Liver (tissue), 3 donors: Measurements from ENCODE around the gene IWS1.

ENCODE experiments used
- EGR1 ChIP-seq, 2 donors: IDR thresholded peaks; 2 replicates each; pipeline ENCODE4 v1.6.1; 2016 to 2018; ENCODE audit warnings: antibody characterized with exemption in 2 of 2, low read depth in 2 of 2
- FOXA1 ChIP-seq: IDR thresholded peaks from 2 replicates; pipeline ENCODE4 v1.6.1; 2016; ENCODE audit warnings: antibody characterized with exemption
- GABPA ChIP-seq, 2 donors: IDR thresholded peaks in 1 of 2; conservative IDR thresholded peaks in 1 of 2; 2 replicates each; pipeline ENCODE4 v1.6.1; 2016; ENCODE audit warnings: antibody characterized with exemption in 2 of 2, mild to moderate bottlenecking in 1 of 2, moderate library complexity in 1 of 2
- JUND ChIP-seq, 2 donors: IDR thresholded peaks; 2 replicates each; pipeline ENCODE4 v1.6.1; 2016; ENCODE audit warnings: antibody characterized with exemption in 2 of 2
- RAD21 ChIP-seq, 2 donors: IDR thresholded peaks; 2 replicates each; pipeline ENCODE4 v1.6.1; 2016; ENCODE audit warnings: antibody characterized with exemption in 2 of 2, mild to moderate bottlenecking in 2 of 2
- RXRA ChIP-seq, 2 donors: IDR thresholded peaks; 2 replicates each; pipeline ENCODE4 v1.6.1; 2017 to 2018; ENCODE audit warnings: antibody characterized with exemption in 2 of 2, mild to moderate bottlenecking in 1 of 2
- SP1 ChIP-seq: IDR thresholded peaks from 2 replicates; pipeline ENCODE4 v1.6.1; 2018; ENCODE audit warnings: antibody characterized with exemption, mild to moderate bottlenecking
- TAF1 ChIP-seq: conservative IDR thresholded peaks from 2 replicates; pipeline ENCODE4 v1.6.1; 2016; ENCODE audit warnings: antibody characterized with exemption, mild to moderate bottlenecking
- YY1 ChIP-seq: IDR thresholded peaks from 2 replicates; pipeline ENCODE4 v1.6.1; 2016; ENCODE audit warnings: antibody characterized with exemption, mild to moderate bottlenecking
- TF ChIP-seq, protein P1 (sequence below): fragments of 150-350 bp; IDR thresholded peaks from 2 replicates; pipeline ENCODE4 v1.5.1; 2017; ENCODE audit warnings: improper control_type of control experiment, low read depth, low read length; ENCODE audit not compliant: missing input control
- TF ChIP-seq, protein P2 (sequence below): IDR thresholded peaks from 2 replicates; pipeline ENCODE4 v1.6.1; 2016; ENCODE audit warnings: antibody characterized with exemption
- TF ChIP-seq, protein P3 (sequence below): IDR thresholded peaks from 2 replicates; pipeline ENCODE4 v1.6.1; 2016; ENCODE audit warnings: antibody characterized with exemption, mild to moderate bottlenecking
- TF ChIP-seq, protein P4 (sequence below): IDR thresholded peaks from 2 replicates; pipeline ENCODE4 v1.6.1; 2016; ENCODE audit warnings: antibody characterized with exemption
- TF ChIP-seq, protein P5 (sequence below): IDR thresholded peaks from 2 replicates; pipeline ENCODE4 v1.6.1; 2016; ENCODE audit warnings: antibody characterized with exemption
- donor health status: healthy.
- donor health status: healthy.

DNA sequence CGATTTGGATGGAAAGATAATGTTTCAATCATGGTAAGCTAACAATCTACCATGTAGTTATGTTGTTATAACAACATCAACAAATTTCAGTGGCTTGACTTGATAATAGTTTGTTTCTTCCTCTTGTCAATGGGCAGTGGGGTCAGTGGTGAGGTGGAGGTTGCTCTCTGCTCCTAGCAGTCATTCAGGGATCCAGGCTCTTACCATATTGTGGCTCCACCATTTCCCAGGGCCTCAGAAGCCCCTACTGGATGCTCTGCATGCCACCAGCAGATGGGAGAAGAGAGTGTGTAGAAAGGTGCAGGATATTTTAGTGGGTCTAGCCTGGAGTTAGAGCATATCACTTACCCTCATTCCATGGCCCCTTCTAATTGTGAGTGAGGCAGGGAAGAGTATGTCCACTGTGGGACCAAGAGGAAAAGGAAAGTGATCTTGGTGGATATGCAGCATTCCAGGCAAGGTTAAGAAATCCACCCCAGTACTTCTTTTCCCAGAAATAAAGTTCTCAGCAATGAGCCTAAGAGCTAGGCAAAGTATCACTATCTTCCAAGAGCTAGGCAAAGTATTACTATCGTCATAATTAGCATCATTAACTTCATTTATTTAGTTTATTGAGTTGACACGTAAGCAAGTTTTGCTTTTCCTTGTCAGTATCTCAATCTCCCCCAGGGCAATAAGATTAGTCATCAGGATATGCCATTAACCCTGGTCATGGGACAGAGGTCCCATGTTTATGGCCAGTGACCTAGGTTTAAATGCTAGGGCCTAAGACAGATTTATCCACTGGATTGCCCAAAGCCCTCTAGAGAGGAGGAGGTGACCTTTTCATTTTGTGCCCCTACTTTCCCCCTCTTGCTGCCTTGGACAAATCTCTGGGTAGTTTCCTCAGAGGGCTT lies 4.2 kb upstream of the IWS1 start:
- TF ChIP-seq RAD21 (IDR thresholded peaks at IDR 0.05) (no peak), TAF1 (no peak), RXRA (IDR thresholded peaks at IDR 0.05) (no peak), SP1 (no peak), YY1 (no peak), GABPA (IDR thresholded peaks at IDR 0.05 in 1 of 2, conservative IDR thresholded peaks at IDR 0.05 in 1 of 2) (no peak), EGR1 (IDR thresholded peaks at IDR 0.05; ENCODE audit: low read depth in 2 of 2) (no peak), JUND (IDR thresholded peaks at IDR 0.05) (no peak), FOXA1 (no peak)
- TF ChIP-seq, protein P1, sequence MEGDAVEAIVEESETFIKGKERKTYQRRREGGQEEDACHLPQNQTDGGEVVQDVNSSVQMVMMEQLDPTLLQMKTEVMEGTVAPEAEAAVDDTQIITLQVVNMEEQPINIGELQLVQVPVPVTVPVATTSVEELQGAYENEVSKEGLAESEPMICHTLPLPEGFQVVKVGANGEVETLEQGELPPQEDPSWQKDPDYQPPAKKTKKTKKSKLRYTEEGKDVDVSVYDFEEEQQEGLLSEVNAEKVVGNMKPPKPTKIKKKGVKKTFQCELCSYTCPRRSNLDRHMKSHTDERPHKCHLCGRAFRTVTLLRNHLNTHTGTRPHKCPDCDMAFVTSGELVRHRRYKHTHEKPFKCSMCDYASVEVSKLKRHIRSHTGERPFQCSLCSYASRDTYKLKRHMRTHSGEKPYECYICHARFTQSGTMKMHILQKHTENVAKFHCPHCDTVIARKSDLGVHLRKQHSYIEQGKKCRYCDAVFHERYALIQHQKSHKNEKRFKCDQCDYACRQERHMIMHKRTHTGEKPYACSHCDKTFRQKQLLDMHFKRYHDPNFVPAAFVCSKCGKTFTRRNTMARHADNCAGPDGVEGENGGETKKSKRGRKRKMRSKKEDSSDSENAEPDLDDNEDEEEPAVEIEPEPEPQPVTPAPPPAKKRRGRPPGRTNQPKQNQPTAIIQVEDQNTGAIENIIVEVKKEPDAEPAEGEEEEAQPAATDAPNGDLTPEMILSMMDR: no peak
- TF ChIP-seq, protein P2, sequence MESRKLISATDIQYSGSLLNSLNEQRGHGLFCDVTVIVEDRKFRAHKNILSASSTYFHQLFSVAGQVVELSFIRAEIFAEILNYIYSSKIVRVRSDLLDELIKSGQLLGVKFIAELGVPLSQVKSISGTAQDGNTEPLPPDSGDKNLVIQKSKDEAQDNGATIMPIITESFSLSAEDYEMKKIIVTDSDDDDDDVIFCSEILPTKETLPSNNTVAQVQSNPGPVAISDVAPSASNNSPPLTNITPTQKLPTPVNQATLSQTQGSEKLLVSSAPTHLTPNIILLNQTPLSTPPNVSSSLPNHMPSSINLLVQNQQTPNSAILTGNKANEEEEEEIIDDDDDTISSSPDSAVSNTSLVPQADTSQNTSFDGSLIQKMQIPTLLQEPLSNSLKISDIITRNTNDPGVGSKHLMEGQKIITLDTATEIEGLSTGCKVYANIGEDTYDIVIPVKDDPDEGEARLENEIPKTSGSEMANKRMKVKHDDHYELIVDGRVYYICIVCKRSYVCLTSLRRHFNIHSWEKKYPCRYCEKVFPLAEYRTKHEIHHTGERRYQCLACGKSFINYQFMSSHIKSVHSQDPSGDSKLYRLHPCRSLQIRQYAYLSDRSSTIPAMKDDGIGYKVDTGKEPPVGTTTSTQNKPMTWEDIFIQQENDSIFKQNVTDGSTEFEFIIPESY: no peak
- TF ChIP-seq, protein P3, sequence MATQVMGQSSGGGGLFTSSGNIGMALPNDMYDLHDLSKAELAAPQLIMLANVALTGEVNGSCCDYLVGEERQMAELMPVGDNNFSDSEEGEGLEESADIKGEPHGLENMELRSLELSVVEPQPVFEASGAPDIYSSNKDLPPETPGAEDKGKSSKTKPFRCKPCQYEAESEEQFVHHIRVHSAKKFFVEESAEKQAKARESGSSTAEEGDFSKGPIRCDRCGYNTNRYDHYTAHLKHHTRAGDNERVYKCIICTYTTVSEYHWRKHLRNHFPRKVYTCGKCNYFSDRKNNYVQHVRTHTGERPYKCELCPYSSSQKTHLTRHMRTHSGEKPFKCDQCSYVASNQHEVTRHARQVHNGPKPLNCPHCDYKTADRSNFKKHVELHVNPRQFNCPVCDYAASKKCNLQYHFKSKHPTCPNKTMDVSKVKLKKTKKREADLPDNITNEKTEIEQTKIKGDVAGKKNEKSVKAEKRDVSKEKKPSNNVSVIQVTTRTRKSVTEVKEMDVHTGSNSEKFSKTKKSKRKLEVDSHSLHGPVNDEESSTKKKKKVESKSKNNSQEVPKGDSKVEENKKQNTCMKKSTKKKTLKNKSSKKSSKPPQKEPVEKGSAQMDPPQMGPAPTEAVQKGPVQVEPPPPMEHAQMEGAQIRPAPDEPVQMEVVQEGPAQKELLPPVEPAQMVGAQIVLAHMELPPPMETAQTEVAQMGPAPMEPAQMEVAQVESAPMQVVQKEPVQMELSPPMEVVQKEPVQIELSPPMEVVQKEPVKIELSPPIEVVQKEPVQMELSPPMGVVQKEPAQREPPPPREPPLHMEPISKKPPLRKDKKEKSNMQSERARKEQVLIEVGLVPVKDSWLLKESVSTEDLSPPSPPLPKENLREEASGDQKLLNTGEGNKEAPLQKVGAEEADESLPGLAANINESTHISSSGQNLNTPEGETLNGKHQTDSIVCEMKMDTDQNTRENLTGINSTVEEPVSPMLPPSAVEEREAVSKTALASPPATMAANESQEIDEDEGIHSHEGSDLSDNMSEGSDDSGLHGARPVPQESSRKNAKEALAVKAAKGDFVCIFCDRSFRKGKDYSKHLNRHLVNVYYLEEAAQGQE: no peak
- TF ChIP-seq, protein P4, sequence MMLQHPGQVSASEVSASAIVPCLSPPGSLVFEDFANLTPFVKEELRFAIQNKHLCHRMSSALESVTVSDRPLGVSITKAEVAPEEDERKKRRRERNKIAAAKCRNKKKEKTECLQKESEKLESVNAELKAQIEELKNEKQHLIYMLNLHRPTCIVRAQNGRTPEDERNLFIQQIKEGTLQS: no peak
- TF ChIP-seq, protein P5, sequence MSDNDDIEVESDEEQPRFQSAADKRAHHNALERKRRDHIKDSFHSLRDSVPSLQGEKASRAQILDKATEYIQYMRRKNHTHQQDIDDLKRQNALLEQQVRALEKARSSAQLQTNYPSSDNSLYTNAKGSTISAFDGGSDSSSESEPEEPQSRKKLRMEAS: no peak
